HG03064 (cell line): Measurements from ENCODE around the gene PRIM2.
"Not testable (repeated sequence)": the region's sequence is repeated elsewhere in the genome, so short reads cannot be mapped to it uniquely, and the experiment has no call there.

Experiments used
- ATAC-seq: cut with Tn5 transposase; IDR thresholded peaks from one replicate; pipeline ENCODE4 v1.9.1; 2021; ENCODE audit warnings: low read depth; ENCODE audit not compliant: unreplicated experiment

Gene PRIM2

DNA sequence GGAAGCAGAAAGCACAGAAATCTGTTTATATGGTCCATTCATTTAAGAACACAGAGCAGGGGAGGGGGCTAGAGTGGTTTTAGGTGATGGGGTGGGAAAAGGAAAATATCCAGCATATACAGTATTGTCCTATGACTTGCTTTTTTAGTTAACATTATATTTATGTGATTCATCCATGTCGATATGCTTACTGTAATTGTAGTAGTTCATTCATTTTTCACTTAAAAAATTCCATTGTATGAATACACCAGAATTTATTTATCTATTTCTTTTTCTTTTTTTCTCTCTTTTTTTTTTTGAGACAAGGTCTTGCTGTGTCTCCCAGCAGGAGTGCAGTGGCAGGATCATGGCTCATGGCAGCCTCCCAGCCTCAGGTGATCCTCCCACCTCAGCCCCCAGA is 9.6 kb upstream of the PRIM2 start:
- no peak for ATAC-seq

DNA sequence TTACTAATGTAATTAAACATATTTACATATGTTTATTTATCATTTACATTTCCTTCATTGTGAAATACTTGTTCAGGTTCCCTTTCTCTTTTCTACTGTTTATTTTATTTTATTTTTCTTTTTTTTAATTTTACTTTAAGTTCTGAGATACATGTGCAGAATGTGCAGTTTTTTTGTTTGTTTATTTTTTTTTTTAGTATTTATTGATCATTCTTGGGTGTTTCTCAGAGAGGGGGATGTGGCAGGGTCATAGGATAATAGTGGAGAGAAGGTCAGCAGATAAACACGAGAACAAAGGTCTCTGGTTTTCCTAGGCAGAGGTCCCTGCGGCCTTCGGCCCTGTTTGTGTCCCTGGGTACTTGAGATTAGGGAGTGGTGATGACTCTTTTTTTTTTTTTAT is 8.7 kb upstream of the PRIM2 start:
- ATAC-seq, result not testable (repeated sequence)

DNA sequence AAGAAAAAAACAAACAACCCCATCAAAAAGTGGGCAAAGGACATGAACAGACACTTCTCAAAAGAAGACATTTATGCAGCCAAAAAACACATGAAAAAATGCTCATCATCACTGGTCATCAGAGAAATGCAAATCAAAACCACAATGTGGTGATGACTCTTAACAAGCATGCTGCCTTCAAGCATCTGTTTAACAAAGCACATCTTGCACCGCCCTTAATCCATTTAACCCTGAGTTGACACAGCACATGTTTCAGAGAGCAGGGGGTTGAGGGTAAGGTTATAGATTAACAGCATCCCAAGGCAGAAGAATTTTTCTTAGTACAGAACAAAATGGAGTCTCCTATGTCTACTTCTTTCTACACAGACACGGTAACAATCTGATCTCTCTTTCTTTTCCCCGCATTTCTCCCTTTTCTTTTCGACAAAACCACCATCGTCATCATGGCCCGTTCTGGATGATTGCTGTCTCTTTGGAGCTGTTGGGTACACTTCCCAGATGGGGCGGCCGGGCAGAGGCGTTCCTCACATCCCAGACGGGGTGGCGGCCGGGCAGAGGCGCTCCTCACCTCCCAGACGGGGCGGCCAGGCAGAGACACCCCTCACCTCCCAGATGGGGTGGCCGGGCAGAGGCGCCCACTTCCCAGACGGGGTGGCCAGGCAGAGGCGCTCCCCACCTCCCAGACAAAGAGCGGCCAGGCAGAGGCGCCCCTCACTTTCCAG is 7.2 kb upstream of the PRIM2 start:
- ATAC-seq, result not testable (repeated sequence)

DNA sequence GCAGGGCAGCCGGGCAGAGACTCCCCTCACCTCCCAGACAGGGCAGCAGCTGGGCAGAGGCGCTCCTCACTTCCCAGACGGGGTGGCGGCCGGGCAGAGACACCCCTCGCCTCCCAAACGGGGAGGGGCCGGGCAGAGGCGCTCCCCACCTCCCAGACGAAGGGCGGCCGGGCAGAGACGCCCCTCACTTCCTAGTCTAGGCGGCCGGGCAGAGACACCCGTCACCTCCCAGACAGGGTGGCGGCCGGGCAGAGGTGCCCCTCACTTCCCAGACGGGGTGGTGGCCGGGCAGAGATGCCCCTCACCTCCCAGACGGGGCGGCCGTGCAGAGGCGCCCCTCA is 6.6 kb upstream of the PRIM2 start:
- no peak for ATAC-seq

DNA sequence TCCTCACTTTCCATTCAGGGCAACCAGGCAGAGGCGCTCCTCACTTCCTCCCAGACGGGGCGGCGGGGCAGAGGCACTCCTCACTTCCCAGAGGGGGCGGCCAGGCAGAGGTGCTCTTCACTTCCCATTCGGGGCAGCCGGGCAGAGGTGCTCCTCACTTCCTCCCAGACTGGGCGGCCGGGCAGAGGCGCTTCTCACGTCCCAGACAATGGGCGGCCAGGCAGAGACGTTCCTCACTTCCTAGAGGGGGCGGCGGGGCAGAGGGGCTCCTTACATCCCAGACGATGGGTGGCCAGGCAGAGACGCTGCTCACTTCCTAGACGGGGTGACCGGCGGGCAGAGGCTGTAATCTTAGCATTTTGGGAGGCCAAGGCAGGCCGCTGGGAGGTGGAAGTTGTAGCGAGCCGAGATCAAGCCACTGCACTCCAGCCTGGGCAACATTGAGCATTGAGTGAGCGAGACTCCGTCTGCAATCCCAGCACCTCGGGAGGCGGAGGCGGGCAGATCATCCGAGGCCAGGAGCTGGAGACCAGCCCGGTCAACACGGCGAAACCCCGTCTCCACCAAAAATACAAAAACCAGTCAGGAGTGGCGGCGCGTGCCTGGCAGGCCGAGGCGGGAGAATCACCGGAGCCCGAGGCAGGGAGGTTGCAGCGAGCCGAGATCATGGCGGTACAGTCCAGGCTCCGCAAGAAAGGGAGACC is 6.0 kb upstream of the PRIM2 start:
- not testable (repeated sequence) for ATAC-seq

DNA sequence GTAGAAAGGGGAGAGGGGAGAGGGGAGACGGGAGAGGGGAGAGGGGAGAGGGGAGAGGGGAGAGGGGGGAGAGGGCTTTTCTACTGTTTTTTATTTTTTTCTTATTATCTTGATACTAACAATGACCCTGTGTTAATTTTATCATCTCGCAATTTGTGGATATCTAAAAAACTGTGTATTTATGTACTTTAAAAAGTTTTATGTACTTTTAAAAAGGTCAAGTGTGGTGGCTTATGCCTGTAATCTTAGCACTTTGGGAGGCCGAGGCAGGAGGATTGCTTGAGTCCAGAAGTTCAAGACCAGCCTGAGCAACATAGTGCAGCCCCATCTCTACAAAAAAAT is 5.5 kb upstream of the PRIM2 start:
- no peak for ATAC-seq

DNA sequence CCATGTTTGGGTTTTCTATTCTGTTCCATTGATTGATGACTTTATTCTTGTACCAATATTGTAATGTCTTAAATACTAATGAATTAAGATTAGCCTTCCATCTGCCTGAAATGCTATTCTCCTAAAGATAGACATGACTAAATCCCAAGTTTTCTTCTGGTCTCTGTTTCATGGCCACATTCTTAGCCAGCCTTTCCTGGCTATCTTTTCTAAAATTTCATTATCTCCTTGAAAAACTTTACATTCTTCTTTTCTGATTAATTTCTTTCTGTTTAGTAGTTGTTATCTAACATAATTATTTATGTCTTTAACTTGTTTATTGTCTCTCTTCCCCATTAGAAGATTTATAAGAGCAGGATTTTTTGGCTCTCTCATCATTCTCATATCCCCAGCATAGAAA is 4.4 kb upstream of the PRIM2 start:
- no peak for ATAC-seq

DNA sequence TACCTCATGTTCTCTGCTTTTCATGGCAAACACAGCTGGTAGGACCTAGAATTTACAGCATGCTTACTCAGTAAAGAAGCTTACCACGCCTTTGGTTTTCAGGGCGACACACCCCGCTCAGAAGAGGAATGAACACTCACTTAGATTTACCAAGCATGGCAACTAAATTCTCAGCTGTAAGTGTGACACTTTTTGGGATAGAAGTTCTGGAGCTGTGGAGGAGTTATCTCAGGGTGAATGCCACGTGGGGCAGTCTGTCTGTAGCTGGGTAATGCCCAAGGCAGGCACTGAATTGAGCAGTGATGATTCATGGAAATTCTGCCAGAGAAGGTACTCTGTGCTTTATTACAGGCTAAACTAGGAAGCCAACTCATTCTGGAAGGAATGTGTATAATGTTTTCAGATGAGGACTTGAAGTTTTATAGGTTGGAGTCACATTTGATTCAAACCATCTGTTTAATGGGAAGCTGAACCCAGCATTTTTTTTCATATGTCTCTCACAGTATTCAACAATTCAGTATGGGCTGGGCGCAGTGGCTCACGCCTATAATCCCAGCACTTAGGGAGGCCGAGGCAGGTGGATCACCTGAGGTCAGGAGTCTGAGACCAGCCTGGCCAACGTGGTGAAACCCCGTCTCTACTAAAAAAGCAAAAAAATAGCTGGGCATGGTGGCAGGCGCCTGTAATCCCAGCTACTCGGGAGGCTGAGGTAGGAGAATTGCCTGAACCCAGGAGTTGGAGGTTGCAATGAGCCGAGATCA is 3.5 kb upstream of the PRIM2 start:
- ATAC-seq, result no peak

DNA sequence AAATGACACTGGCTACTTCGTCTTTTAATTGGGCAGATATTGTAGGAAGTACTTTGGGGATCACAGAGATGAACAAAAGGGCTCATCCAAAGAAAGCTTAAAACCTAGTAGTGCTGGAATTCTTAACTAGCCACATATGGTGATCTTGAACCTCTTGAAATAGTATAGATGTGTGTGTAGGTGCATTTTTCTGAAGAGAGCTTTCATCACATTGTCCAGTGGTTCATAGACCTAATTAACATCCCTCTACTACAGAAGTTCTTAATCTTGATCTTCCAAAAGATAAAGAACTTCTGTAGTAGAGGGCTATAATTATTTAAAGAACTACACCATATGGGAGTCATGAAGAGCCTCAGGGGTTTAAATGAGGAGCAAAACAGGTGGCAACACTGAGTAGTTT is 2.3 kb upstream of the PRIM2 start:
- no peak for ATAC-seq

DNA sequence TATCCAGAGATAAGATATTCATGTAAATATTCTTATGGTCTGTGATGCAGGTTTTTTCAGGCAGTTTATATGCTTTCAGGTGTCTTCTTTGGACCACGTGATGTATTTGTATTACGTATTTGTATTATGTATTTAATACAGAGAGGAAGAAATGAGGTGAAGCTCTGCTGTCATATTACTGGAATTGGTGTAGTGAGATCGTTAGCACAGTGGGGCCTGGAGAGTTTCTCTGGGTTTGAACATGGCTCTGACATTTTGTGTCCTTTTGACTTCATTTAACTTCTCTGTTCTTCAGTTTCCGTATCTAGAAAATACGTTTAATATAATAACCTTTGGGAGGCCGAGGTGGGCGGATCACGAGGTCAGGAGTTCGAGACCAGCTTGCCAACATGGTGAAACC is 1.6 kb upstream of the PRIM2 start:
- no peak for ATAC-seq

DNA sequence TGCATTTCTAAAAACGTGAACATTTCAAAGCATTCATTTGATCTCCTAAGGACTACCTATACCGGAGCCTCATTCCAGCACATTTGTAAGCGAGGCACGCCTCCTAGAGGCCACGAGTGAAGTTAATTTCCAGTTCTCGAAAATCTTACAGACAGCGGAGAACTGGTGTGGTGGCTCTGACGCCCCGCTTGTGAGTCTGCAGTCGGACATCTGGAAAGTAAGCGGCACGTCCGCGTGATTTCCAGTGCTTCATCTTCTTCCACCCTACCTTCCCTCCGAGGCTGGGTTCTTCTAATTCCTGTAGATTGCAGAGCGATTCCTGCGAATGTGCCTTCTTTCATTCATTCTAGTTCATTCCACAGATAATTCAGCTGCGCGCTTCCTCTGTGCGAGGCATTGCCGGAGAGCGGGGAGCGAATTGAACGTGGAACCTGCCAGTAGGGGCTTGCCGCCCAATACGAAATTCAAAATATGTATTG is 810 bp upstream of the PRIM2 start:
- peak; percentile 87 for ATAC-seq

DNA sequence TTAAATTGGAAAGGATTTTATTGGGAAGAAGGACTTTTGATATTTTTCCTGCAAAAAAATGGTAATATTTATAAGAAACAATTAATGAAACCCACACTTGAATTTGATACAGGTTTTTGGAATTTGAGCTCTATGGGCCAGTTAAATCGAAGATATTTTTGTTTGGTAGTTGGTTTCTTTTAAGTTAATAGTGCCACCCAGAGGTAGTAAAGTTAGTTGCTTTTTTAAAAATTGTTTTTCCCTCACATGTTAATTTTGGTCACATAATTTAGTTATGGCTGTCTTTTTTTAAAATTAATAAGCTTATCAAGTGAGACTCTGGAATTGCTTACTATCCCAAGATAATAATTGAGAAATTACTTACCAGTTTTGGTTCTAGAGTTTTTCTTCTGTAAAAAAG is 7.1 kb downstream of the PRIM2 start:
- no peak for ATAC-seq

DNA sequence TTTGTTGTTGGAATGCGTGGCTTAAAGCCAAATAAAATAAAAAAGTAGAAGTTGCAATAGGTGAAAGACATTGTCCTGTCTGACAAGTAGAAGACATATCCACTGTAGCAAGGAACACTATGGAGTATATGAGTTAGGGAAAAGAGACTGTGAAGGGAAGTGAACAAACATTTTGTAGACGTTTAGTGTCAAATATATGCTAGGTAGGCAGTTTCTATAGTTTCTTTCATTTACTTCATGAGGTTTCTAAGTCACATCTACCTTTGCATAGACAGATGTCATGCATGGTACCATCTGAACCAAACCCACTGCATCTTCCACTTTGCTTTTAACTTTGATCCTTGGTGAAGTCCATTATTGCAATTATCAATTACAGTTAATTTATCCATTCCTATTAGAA is 9.9 kb downstream of the PRIM2 start:
- ATAC-seq, result no peak

DNA sequence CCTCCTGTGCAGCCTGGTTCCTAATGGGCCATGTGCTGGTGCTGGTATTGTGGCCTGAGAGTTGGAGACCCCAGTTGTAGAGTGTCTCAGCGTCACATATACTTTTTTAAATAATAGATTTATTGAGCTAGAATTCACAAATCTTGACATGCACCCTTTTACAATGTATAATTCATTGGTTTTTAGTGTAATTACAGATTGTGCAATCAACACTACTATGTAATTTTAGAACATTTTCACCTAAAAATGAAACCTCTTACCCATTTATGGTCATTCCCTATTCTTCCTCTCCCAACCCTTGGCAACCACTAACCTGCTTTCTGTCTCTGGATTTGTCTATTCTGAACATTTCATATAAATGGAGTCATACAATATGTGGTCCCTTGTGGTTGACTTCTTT is 10.6 kb downstream of the PRIM2 start:
- no peak for ATAC-seq

DNA sequence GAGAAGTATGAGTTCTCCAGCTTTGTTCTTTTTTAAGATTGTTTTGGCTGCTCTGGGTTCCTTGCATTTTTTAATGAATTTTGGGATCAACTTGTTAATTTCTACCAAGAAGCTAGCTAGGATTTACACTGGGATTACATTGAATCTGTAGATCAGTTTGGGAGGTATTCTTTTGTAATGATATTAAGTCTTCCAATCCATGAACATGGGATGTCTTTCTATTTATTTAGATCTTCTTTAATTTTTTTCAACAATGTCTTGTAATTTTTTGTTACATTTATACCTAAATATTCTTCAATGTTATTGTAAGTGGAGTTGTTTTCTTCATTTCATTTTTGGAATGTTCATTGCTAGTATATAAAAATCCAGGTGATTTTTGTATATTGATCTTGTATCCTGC is 12.5 kb downstream of the PRIM2 start:
- no peak for ATAC-seq

DNA sequence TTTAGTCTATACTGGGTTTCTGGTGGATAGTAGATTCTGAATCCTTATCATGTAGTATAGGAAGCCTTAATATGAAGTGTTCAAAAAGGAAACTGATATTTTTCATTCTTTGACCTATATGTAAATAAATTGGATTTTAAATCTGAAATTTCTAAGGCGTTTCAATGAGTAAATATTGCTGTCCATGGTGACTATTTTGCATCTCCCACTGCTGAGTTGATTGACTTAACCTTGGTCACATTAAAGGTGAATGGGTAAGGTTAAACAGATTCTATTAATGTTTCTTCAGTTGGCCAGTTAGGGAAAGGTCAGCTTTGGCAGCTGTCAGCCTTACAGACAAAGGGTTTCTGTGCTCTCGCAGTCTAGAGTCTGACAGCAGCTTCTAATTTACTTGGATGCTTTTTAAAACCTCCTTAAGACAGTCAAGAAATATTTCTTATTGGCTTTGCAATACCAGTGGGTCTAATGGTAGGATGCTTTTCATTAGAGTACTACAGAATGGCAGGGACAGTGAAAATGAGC is 24.8 kb downstream of the PRIM2 start:
- ATAC-seq, result no peak

DNA sequence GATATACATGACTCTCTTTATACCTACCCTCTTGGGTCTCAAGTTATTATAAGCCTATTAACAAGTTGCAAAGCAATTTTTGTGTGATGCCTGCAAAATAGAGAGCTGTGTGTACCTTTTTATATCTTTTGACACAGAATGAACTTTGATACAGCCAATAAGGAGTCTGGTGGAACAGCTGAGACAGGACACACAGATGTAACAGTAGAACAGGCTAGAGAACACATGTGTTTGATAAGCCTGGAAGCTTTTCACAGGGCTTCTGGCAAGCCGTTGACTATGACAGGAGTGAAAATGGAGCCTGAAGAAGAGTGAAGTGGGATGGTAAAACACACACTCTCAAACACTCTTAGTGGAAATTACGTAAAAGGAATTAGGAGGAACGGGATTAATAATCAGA is 25.9 kb downstream of the PRIM2 start:
- ATAC-seq, result not testable (repeated sequence)

DNA sequence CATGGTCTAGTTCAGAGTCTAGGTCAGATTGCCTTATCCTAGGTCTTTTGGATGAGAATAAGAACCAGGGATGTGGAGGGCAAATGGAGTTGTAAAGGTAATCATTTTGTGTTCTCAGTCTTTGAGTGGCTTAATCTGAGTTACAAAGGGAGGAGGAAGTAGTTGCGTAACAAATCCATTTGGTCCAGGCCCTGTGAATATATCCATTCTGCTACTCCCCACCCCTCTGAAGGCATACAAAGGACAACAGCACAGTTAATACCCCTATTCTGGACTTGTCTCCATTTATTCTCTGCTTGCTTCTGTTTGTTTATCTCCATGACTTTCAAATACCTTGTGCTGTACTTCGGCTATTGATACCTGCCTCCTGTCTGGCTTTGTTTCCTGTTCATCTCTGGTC is 29.3 kb downstream of the PRIM2 start:
- not testable (repeated sequence) for ATAC-seq

DNA sequence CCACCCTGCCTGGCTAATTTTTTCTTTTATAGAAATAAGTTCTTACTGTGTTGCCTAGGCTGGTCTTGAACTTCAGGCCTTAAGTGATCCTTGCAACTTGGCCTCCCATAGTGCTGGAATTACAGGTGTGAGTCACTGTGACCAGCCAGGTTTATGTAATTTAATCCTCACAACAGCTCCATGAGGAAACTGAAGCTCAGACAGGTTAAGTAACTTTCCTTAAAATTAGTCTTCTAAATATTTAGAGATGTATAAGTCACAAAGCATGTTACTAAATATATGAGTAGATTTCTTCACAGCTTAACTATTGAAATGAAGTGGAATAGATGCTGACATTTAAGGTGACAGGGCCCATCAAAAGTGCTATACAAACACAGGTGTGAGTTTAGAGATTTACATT is 30.2 kb downstream of the PRIM2 start:
- not testable (repeated sequence) for ATAC-seq

DNA sequence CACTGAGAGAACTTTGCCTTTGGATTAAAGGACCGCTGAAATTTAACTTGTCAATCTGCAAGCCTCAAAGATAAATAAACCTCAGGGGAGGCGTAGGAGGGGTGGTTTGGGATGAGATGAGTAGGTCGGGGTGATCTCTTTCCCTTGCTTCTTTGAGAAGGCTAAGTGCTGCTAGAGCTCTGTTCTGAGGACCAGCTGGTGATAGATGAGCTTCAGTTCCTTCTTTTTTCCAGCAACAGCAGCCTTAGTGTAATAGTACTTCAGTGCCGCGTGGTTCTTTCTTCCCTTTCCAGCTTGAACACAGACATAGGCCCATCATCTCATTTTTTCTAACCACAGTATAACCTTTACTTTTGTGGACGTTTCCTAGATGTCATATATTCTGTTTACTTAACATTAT is 33.0 kb downstream of the PRIM2 start:
- ATAC-seq, result not testable (repeated sequence)

DNA sequence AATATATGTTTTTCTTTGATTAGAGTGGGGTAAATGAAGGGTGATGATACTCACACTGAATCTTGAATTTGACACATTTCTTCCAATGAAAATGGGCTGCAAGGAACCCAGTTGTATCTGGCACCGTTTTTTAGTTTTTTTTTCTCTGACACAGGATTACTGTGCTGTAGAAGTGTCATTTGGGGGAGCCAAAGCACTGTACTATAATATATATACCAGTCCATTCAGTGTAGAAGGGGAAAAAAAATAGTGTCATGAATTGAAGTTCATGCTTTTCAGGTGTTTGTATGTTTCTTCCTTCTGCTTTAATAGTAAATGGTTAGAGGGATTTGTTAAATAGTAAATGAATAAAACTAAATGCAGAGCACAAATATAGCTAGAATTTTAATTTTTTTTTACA is 35.2 kb downstream of the PRIM2 start:
- not testable (repeated sequence) for ATAC-seq
